Measurements from ENCODE around the gene PLB1.

Gene PLB1

DNA sequence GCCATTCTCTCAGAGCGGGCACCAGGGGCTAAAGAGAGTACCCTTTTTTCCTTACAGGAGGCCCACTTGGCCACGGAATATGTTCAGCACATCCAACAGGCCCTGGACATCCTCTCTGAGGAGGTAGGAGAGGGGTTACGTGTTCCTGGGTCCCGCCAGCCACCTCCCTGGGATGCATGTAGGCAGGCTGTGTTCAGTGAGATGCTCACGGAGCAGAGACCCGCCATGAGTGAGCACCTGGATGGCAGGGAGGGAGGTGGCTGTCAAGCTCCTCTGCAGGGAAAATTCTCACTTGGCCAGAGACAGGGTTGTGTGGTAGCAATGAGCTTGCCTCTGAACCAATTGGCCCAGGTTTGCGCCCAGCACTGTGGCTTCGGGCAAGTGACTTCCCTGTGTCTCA, 132.6 kb downstream of the PLB1 start:
- TF ChIP-seq, protein P1, sequence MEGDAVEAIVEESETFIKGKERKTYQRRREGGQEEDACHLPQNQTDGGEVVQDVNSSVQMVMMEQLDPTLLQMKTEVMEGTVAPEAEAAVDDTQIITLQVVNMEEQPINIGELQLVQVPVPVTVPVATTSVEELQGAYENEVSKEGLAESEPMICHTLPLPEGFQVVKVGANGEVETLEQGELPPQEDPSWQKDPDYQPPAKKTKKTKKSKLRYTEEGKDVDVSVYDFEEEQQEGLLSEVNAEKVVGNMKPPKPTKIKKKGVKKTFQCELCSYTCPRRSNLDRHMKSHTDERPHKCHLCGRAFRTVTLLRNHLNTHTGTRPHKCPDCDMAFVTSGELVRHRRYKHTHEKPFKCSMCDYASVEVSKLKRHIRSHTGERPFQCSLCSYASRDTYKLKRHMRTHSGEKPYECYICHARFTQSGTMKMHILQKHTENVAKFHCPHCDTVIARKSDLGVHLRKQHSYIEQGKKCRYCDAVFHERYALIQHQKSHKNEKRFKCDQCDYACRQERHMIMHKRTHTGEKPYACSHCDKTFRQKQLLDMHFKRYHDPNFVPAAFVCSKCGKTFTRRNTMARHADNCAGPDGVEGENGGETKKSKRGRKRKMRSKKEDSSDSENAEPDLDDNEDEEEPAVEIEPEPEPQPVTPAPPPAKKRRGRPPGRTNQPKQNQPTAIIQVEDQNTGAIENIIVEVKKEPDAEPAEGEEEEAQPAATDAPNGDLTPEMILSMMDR (IDR thresholded peaks at IDR 0.05; ENCODE audit: low read depth, low read length), result no peak
- H3K4me3 ChIP-seq (ENCODE audit: low read depth, low read length), result no peak overlapping the region
- in situ Hi-C loops (cut with HindIII; ENCODE audit: low sequenced_read_pairs), result no loop called here
- DNase-seq (ENCODE audit: low read depth, low spot score), result no peak

DNA sequence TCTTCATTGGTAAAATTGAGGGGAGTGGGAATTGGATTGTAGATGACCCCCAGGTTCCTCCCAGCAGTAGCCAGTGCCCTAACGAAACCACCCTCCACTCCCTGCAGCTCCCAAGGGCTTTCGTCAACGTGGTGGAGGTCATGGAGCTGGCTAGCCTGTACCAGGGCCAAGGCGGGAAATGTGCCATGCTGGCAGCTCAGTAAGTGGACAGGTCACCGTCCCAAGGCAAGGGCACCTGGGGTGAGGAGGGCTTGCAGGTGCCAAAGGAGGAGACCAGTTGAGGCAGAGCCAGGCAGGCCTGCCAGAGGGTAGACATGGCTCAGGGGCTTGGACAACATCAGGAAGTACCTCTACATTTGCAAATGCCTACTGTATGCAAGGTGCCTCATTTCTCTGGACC, 133.1 kb downstream of the PLB1 start:
- no peak overlapping the region for H3K4me3 ChIP-seq (ENCODE audit: low read depth, low read length)
- DNase-seq (ENCODE audit: low read depth, low spot score), result no peak
- TF ChIP-seq, protein P1 (IDR thresholded peaks at IDR 0.05; ENCODE audit: low read depth, low read length), result no peak
- in situ Hi-C loops (cut with HindIII; ENCODE audit: low sequenced_read_pairs), result no loop called here

DNA sequence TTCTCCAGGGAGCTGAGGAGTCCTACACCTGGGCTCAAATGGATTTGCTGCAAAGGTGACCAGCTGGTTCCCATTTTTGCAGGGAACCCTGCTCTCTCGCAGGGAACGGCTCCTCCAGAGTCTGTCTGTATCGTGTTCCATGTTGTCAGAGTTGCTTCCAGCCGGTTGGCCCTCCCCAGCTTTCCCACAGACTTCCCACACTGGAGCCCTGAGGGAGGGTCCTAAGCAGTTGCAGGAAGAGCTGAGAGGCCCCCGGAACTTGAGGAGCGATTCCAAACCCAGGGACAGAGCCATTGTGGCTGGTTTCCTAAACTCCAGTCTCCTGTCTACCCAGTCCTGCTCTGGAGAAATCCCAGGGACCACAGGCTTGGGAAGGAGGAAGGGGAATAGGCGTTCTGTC, 134.1 kb downstream of the PLB1 start:
- no peak for DNase-seq (ENCODE audit: low read depth, low spot score)
- no peak overlapping the region for H3K4me3 ChIP-seq (ENCODE audit: low read depth, low read length)
- TF ChIP-seq, protein P1 (IDR thresholded peaks at IDR 0.05; ENCODE audit: low read depth, low read length), result no peak
- in situ Hi-C loops (cut with HindIII; ENCODE audit: low sequenced_read_pairs), result no loop called here

DNA sequence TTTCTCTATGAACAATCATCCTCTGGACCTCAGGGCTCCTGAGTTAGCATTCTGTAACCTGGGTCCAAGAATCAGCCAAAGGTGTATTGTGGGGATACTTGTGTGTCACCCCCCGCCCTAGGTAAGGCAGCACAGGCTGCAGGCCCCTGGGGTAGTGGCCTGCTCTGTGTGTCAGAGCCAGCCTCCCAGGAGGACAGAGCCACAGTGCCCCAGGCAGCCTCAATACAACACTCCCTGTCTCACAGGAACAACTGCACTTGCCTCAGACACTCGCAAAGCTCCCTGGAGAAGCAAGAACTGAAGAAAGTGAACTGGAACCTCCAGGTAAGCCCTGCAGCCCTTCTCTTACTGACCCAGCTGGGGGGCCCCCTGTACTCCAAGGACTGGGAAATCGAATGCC, 134.5 kb downstream of the PLB1 start:
- in situ Hi-C loops (cut with HindIII; ENCODE audit: low sequenced_read_pairs), result no loop called here
- H3K4me3 ChIP-seq (ENCODE audit: low read depth, low read length), result no peak overlapping the region
- DNase-seq (ENCODE audit: low read depth, low spot score), result no peak
- TF ChIP-seq, protein P1 (IDR thresholded peaks at IDR 0.05; ENCODE audit: low read depth, low read length), result no peak

DNA sequence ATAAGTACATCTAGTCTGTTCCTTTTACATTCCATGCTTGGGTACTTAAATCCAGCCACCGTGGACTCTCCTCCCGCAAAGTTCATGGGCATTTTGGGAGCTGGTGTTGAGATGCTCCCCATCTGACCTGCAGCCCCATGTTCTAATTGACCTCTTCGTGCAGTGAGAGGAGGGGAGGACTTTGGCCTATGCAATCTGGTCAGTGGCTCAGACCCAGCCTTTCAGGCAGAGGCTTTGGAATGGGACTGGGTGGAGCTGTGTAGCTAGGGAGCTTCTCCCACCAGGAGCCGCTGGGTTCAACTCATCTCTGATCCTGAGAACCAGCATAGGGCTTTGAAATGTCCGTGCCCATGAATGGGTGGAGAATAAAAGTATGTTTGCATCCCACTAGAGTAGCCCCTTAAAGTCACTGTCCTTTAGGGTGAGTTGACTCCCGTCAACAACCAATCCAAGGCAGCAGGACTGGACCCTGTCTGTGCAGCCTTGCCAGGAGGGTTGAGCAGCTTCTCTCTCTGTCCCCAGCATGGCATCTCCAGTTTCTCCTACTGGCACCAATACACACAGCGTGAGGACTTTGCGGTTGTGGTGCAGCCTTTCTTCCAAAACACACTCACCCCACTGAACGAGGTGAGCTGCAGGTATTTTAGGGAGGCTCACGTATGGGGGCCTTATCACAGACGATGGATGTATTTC, 135.8 kb downstream of the PLB1 start:
- no peak overlapping the region for H3K4me3 ChIP-seq (ENCODE audit: low read depth, low read length)
- in situ Hi-C loops (cut with HindIII; ENCODE audit: low sequenced_read_pairs), result no loop called here
- DNase-seq (ENCODE audit: low read depth, low spot score), result no peak
- TF ChIP-seq, protein P1 (IDR thresholded peaks at IDR 0.05; ENCODE audit: low read depth, low read length), result no peak

DNA sequence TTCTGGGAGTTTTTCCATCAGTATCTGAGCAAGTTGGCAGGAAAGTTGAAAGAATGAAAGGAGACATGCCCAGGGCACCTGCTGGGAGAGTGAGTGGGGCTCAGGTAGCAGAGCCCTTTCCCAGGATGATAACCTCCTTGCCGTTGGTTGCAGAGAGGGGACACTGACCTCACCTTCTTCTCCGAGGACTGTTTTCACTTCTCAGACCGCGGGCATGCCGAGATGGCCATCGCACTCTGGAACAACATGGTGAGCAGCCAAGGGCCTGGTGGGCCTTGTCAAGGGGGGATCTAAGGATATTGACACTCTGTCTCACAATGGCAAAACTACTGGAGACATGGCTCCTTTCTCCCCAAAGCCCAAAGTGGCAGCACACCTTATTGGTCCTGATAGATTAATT, 136.9 kb downstream of the PLB1 start:
- no peak for DNase-seq (ENCODE audit: low read depth, low spot score)
- TF ChIP-seq, protein P1 (IDR thresholded peaks at IDR 0.05; ENCODE audit: low read depth, low read length), result no peak
- no peak overlapping the region for H3K4me3 ChIP-seq (ENCODE audit: low read depth, low read length)
- in situ Hi-C loops (cut with HindIII; ENCODE audit: low sequenced_read_pairs), result no loop called here
